ENCODE measurements around the gene CARD9.

CARD9 gene

GRCh38 chr9:136380381-136380780 lies 6.9 kb upstream of the CARD9 start:
- no peak for DNase-seq (ENCODE audit: low read depth)

- DNase-seq (ENCODE audit: low read depth) = no peak
Observed at GRCh38 chr9:136379891-136380290, 6.4 kb upstream of the CARD9 start.

GRCh38 chr9:136379401-136379800 lies 5.9 kb upstream of the CARD9 start:
- DNase-seq (ENCODE audit: low read depth) = no peak

- DNase-seq (ENCODE audit: low read depth) = no peak
Observed at GRCh38 chr9:136379003-136379287, 5.5 kb upstream of the CARD9 start.

- DNase-seq (ENCODE audit: low read depth) = no peak
Observed at GRCh38 chr9:136378170-136379002, 4.9 kb upstream of the CARD9 start.

- DNase-seq (ENCODE audit: low read depth) = no peak
Observed at GRCh38 chr9:136377341-136378169, 4.1 kb upstream of the CARD9 start.

- DNase-seq (ENCODE audit: low read depth) = no peak
Observed at GRCh38 chr9:136376457-136376856, 3.0 kb upstream of the CARD9 start.

GRCh38 chr9:136375096-136375495 lies 1.6 kb upstream of the CARD9 start:
- no peak for DNase-seq (ENCODE audit: low read depth)

- no peak for DNase-seq (ENCODE audit: low read depth)
Observed at GRCh38 chr9:136374183-136374575, 710 bp upstream of the CARD9 start.

- no peak for DNase-seq (ENCODE audit: low read depth)
Observed at GRCh38 chr9:136372561-136373299, 739 bp downstream of the CARD9 start.

GRCh38 chr9:136372006-136372405 lies 1.5 kb downstream of the CARD9 start:
- no peak for DNase-seq (ENCODE audit: low read depth)

GRCh38 chr9:136371533-136371880 lies 2.0 kb downstream of the CARD9 start:
- DNase-seq (ENCODE audit: low read depth) = no peak

- DNase-seq (ENCODE audit: low read depth) = no peak
Observed at GRCh38 chr9:136370687-136371532, 2.6 kb downstream of the CARD9 start.

- DNase-seq (ENCODE audit: low read depth) = no peak
Observed at GRCh38 chr9:136370037-136370436, 3.4 kb downstream of the CARD9 start.

- DNase-seq (ENCODE audit: low read depth) = no peak
Observed at GRCh38 chr9:136368190-136368589, 5.3 kb downstream of the CARD9 start.

GRCh38 chr9:136367296-136368145 lies 5.9 kb downstream of the CARD9 start:
- no peak for DNase-seq (ENCODE audit: low read depth)

GRCh38 chr9:136366826-136367225 lies 6.6 kb downstream of the CARD9 start:
- DNase-seq (ENCODE audit: low read depth) = no peak

GRCh38 chr9:136365775-136366222 lies 7.7 kb downstream of the CARD9 start:
- no peak for DNase-seq (ENCODE audit: low read depth)

GRCh38 chr9:136364942-136365774 lies 8.3 kb downstream of the CARD9 start:
- DNase-seq (ENCODE audit: low read depth) = no peak

All from stromal cell of bone marrow (primary cell).